Measurements from ENCODE around the gene DSCAML1.

The DSCAML1 gene

GRCh38 chr11:117562136-117562535, 234.9 kb downstream of the DSCAML1 start:
- ChIA-PET CTCF (no interaction called here), POLR2A (no interaction called here)
- DNase-seq (ENCODE audit: extremely low spot score), result no peak
- TF ChIP-seq FOXM1 (IDR thresholded peaks at IDR 0.05; ENCODE audit: borderline replicate concordance) (no peak), NFRKB (IDR thresholded peaks at IDR 0.05) (no peak), FOXA1 (IDR thresholded peaks at IDR 0.05) (no peak), SP1 (IDR thresholded peaks at IDR 0.05) (no peak), FOXK2 (IDR thresholded peaks at IDR 0.05) (no peak), L3MBTL2 (conservative IDR thresholded peaks at IDR 0.05) (no peak), HDGF (IDR thresholded peaks at IDR 0.05; ENCODE audit: borderline replicate concordance) (no peak), CTBP1 (IDR thresholded peaks at IDR 0.05; ENCODE audit: borderline replicate concordance) (no peak), TARDBP (IDR thresholded peaks at IDR 0.05) (no peak), BHLHE40 (IDR thresholded peaks at IDR 0.05; ENCODE audit: borderline replicate concordance) (no peak), ZNF384 (IDR thresholded peaks at IDR 0.05) (no peak), LEF1 (IDR thresholded peaks at IDR 0.05; ENCODE audit: borderline replicate concordance) (no peak), SUZ12 (IDR thresholded peaks at IDR 0.05) (no peak)
- TF ChIP-seq, protein P1, sequence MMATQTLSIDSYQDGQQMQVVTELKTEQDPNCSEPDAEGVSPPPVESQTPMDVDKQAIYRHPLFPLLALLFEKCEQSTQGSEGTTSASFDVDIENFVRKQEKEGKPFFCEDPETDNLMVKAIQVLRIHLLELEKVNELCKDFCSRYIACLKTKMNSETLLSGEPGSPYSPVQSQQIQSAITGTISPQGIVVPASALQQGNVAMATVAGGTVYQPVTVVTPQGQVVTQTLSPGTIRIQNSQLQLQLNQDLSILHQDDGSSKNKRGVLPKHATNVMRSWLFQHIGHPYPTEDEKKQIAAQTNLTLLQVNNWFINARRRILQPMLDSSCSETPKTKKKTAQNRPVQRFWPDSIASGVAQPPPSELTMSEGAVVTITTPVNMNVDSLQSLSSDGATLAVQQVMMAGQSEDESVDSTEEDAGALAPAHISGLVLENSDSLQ (IDR thresholded peaks at IDR 0.05), result no peak

- POLR2A ChIA-PET, result no interaction called here
- TF ChIP-seq ELF4 (IDR thresholded peaks at IDR 0.05) (no peak), FOXK2 (IDR thresholded peaks at IDR 0.05) (no peak), TARDBP (IDR thresholded peaks at IDR 0.05) (no peak), FOXM1 (IDR thresholded peaks at IDR 0.05; ENCODE audit: borderline replicate concordance) (no peak), LEF1 (IDR thresholded peaks at IDR 0.05; ENCODE audit: borderline replicate concordance) (no peak), SUZ12 (IDR thresholded peaks at IDR 0.05) (no peak), CTBP1 (IDR thresholded peaks at IDR 0.05; ENCODE audit: borderline replicate concordance) (no peak), ZNF384 (IDR thresholded peaks at IDR 0.05) (no peak), NFRKB (IDR thresholded peaks at IDR 0.05) (no peak)
- TF ChIP-seq, protein P1 (IDR thresholded peaks at IDR 0.05), result no peak
- CTCF ChIA-PET, result no interaction called here
- DNase-seq (ENCODE audit: extremely low spot score), result no peak
These were observed 236.1 kb downstream of the DSCAML1 start for GRCh38 chr11:117560780-117561530.

DNA sequence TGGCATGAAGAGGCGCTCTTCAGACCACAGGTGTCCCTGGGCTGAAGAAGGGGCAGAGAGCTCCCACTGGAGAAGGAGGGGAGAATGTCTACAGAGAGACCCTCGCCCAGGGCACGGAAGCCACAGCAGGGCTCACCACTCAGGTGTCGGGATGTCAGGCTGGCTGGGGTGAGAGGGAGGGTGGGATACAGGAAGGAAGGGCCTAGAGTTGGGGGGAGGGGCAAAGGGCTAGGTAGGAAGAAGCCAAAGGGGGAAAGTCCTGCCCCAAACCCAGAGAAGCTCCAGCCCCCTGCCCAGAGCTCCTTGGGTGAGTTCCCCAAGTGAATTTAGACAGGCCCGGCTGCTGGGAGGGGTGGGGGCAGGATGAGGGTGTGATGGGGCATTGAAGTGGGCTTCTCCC, 237.3 kb downstream of the DSCAML1 start:
- ChIA-PET CTCF (no interaction called here), POLR2A (no interaction called here)
- no peak for TF ChIP-seq BHLHE40 (IDR thresholded peaks at IDR 0.05; ENCODE audit: borderline replicate concordance)
- TF ChIP-seq LEF1 (IDR thresholded peaks at IDR 0.05; ENCODE audit: borderline replicate concordance), result no peak
- TF ChIP-seq L3MBTL2 (conservative IDR thresholded peaks at IDR 0.05), result no peak
- TF ChIP-seq ARNT (IDR thresholded peaks at IDR 0.05), result no peak
- TF ChIP-seq NFRKB (IDR thresholded peaks at IDR 0.05), result no peak
- no peak for TF ChIP-seq ELF4 (IDR thresholded peaks at IDR 0.05)
- TF ChIP-seq CTBP1 (IDR thresholded peaks at IDR 0.05; ENCODE audit: borderline replicate concordance), result no peak
- TF ChIP-seq, protein P1 (IDR thresholded peaks at IDR 0.05), result no peak
- DNase-seq (ENCODE audit: extremely low spot score), result no peak

GRCh38 chr11:117557361-117557760, 239.7 kb downstream of the DSCAML1 start:
- ChIA-PET CTCF (no interaction called here), POLR2A (no interaction called here)
- DNase-seq (ENCODE audit: extremely low spot score), result no peak
- TF ChIP-seq ARNT (IDR thresholded peaks at IDR 0.05), result no peak
- no peak for TF ChIP-seq CTBP1 (IDR thresholded peaks at IDR 0.05; ENCODE audit: borderline replicate concordance)
- TF ChIP-seq HDGF (IDR thresholded peaks at IDR 0.05; ENCODE audit: borderline replicate concordance), result no peak
- no peak for TF ChIP-seq NFRKB (IDR thresholded peaks at IDR 0.05)
- no peak for TF ChIP-seq LEF1 (IDR thresholded peaks at IDR 0.05; ENCODE audit: borderline replicate concordance)
- TF ChIP-seq FOXM1 (IDR thresholded peaks at IDR 0.05; ENCODE audit: borderline replicate concordance), result no peak
- no peak for TF ChIP-seq TARDBP (IDR thresholded peaks at IDR 0.05)
- TF ChIP-seq SP1 (IDR thresholded peaks at IDR 0.05), result no peak
- no peak for TF ChIP-seq FOXA1 (IDR thresholded peaks at IDR 0.05)
- no peak for TF ChIP-seq FOXK2 (IDR thresholded peaks at IDR 0.05)
- TF ChIP-seq, protein P1 (IDR thresholded peaks at IDR 0.05), result no peak
- TF ChIP-seq SUZ12 (IDR thresholded peaks at IDR 0.05), result no peak

GRCh38 chr11:117554601-117555333, 242.2 kb downstream of the DSCAML1 start:
- ChIA-PET CTCF (no interaction called here), POLR2A (no interaction called here)
- no peak for TF ChIP-seq NFRKB (IDR thresholded peaks at IDR 0.05)
- no peak for TF ChIP-seq ELF4 (IDR thresholded peaks at IDR 0.05)
- no peak for TF ChIP-seq FOXA1 (IDR thresholded peaks at IDR 0.05)
- TF ChIP-seq CTBP1 (IDR thresholded peaks at IDR 0.05; ENCODE audit: borderline replicate concordance), result no peak
- no peak for TF ChIP-seq ARNT (IDR thresholded peaks at IDR 0.05)
- TF ChIP-seq HDGF (IDR thresholded peaks at IDR 0.05; ENCODE audit: borderline replicate concordance), result no peak
- TF ChIP-seq FOXK2 (IDR thresholded peaks at IDR 0.05), result no peak
- TF ChIP-seq TARDBP (IDR thresholded peaks at IDR 0.05), result no peak
- TF ChIP-seq BHLHE40 (IDR thresholded peaks at IDR 0.05; ENCODE audit: borderline replicate concordance), result no peak
- TF ChIP-seq ZNF384 (IDR thresholded peaks at IDR 0.05), result no peak
- DNase-seq (ENCODE audit: extremely low spot score), result no peak
